ENCODE results near the gene PARD3B.

DNA sequence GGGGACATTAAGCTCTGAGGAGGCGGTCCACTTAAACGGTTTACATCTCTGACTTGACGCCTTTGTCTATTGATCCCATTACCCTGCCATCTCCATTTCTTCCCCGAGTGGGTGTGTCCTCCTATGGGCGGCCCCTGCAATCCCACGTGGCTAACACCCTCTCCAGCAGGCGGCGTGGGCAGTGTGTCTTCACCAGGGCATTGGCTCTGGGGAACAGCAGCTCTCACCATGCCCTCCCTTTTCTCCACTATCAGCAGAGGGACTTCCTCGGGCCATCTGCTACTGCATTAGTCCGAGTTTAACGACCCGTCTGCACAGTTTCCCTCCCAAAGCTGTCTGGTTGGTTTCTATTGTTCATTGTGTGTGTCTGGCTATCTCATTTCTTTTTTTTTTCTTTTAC lies 625.1 kb downstream of the PARD3B start:
- TF ChIP-seq, protein P1, sequence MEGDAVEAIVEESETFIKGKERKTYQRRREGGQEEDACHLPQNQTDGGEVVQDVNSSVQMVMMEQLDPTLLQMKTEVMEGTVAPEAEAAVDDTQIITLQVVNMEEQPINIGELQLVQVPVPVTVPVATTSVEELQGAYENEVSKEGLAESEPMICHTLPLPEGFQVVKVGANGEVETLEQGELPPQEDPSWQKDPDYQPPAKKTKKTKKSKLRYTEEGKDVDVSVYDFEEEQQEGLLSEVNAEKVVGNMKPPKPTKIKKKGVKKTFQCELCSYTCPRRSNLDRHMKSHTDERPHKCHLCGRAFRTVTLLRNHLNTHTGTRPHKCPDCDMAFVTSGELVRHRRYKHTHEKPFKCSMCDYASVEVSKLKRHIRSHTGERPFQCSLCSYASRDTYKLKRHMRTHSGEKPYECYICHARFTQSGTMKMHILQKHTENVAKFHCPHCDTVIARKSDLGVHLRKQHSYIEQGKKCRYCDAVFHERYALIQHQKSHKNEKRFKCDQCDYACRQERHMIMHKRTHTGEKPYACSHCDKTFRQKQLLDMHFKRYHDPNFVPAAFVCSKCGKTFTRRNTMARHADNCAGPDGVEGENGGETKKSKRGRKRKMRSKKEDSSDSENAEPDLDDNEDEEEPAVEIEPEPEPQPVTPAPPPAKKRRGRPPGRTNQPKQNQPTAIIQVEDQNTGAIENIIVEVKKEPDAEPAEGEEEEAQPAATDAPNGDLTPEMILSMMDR (IDR thresholded peaks at IDR 0.05; ENCODE audit: low read depth, low read length), result no peak
- no peak for TF ChIP-seq MYC (IDR thresholded peaks at IDR 0.05; ENCODE audit: low read depth, low read length)
